SU-DHL-6 (cell line): ENCODE data around the gene HGS.

ENCODE experiments used
- EZH2phosphoT487 ChIP-seq: fragments of 200-600 bp; sonication (generic), shearing (Covaris generic); conservative IDR thresholded peaks from 2 replicates; pipeline ENCODE4 v1.6.1; 2018; ENCODE audit warnings: mild to moderate bottlenecking, antibody characterized with exemption, low read length, moderate library complexity, mixed read lengths
- TF ChIP-seq, protein P1 (sequence below): fragments of 200-600 bp; sonication (generic); IDR thresholded peaks from one replicate; pipeline ENCODE4 v1.5.1; 2017; ENCODE audit warnings: antibody characterized with exemption, mild to moderate bottlenecking, low read length, moderate library complexity; ENCODE audit not compliant: insufficient read depth, poor library complexity, severe bottlenecking

DNA sequence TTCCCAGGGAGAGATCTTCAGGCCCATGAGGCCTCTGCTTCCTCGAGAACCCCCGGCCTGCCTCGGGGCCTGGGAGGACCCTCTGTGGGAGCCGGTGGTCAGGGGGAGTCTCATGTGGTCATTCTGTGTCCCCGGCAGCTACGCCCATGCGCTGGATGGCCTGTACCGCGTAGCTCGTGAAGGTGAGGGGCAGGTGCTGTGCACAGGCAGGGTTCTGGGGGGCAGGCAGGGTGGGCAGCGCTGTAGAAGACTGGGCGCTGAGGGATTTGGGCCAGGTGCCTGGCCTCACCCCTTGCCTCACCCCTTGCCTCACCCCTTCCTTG lies 32.8 kb downstream of the HGS start:
- TF ChIP-seq, protein P1, sequence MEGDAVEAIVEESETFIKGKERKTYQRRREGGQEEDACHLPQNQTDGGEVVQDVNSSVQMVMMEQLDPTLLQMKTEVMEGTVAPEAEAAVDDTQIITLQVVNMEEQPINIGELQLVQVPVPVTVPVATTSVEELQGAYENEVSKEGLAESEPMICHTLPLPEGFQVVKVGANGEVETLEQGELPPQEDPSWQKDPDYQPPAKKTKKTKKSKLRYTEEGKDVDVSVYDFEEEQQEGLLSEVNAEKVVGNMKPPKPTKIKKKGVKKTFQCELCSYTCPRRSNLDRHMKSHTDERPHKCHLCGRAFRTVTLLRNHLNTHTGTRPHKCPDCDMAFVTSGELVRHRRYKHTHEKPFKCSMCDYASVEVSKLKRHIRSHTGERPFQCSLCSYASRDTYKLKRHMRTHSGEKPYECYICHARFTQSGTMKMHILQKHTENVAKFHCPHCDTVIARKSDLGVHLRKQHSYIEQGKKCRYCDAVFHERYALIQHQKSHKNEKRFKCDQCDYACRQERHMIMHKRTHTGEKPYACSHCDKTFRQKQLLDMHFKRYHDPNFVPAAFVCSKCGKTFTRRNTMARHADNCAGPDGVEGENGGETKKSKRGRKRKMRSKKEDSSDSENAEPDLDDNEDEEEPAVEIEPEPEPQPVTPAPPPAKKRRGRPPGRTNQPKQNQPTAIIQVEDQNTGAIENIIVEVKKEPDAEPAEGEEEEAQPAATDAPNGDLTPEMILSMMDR, result no peak
- TF ChIP-seq EZH2phosphoT487, result no peak
